ENCODE results near the gene FKRP. TPM values are rescaled to one million over a fixed set of nuclear protein-coding genes. Genes with fewer than 3 reads are reported as not detected.

FKRP gene
- total RNA-seq, 1 donor from 2014 or later = 27.8 TPM

- TF ChIP-seq CTCF (conservative IDR thresholded peaks at IDR 0.05; ENCODE audit: low read depth, low read length) = no peak
- DNase-seq (ENCODE audit: low read depth) = no peak
- H3K4me3 ChIP-seq (ENCODE audit: low read depth, low read length) = no peak overlapping the region
Observed at GRCh38 chr19:46783670-46784069, 37.8 kb downstream of the FKRP start.

- no peak for DNase-seq (ENCODE audit: low read depth)
Observed at GRCh38 chr19:46784262-46785053, 38.6 kb downstream of the FKRP start.

GRCh38 chr19:46785054-46785979 lies 39.5 kb downstream of the FKRP start:
- TF ChIP-seq CTCF (conservative IDR thresholded peaks at IDR 0.05; ENCODE audit: low read depth, low read length) = no peak
- DNase-seq (ENCODE audit: low read depth) = no peak
- H3K4me3 ChIP-seq (ENCODE audit: low read depth, low read length) = peak overlapping the region; percentile 86

More at GRCh38 chr19:46784262-46785053, 38.6 kb downstream of the FKRP start:
- TF ChIP-seq CTCF (conservative IDR thresholded peaks at IDR 0.05; ENCODE audit: low read depth, low read length) = peak; percentile 58
- H3K4me3 ChIP-seq (ENCODE audit: low read depth, low read length) = peak overlapping the region; percentile 13

GRCh38 chr19:46785980-46786235 lies 40.1 kb downstream of the FKRP start:
- no peak for DNase-seq (ENCODE audit: low read depth)
- TF ChIP-seq CTCF (conservative IDR thresholded peaks at IDR 0.05; ENCODE audit: low read depth, low read length) = no peak
- peak overlapping the region; percentile 86 for H3K4me3 ChIP-seq (ENCODE audit: low read depth, low read length)

- no peak for DNase-seq (ENCODE audit: low read depth)
- no peak for TF ChIP-seq CTCF (conservative IDR thresholded peaks at IDR 0.05; ENCODE audit: low read depth, low read length)
- H3K4me3 ChIP-seq (ENCODE audit: low read depth, low read length) = peak overlapping the region; percentile 86
Observed at GRCh38 chr19:46786236-46787039, 40.6 kb downstream of the FKRP start.

- DNase-seq (ENCODE audit: low read depth) = no peak
- no peak for TF ChIP-seq CTCF (conservative IDR thresholded peaks at IDR 0.05; ENCODE audit: low read depth, low read length)
- peak overlapping the region; percentile 86 for H3K4me3 ChIP-seq (ENCODE audit: low read depth, low read length)
Observed at GRCh38 chr19:46787040-46787330, 41.1 kb downstream of the FKRP start.

Measured in epithelial cell of proximal tubule (primary cell).